GM19035 (cell line): ENCODE data around the gene NBPF4.
"Not testable (repeated sequence)": the region's sequence is repeated elsewhere in the genome, so short reads cannot be mapped to it uniquely, and the experiment has no call there.

ENCODE experiments used
- ATAC-seq: cut with Tn5 transposase; IDR thresholded peaks from one replicate; pipeline ENCODE4 v1.9.1; 2021; ENCODE audit not compliant: unreplicated experiment

NBPF4 gene

GRCh38 chr1:108243976-108244375, at the start of gene NBPF4:
Gene NBPF4 (minus strand): TSS chr1:108244076. CDS start chr1:108243761, 315 bp downstream.
- ATAC-seq = not testable (repeated sequence)

DNA sequence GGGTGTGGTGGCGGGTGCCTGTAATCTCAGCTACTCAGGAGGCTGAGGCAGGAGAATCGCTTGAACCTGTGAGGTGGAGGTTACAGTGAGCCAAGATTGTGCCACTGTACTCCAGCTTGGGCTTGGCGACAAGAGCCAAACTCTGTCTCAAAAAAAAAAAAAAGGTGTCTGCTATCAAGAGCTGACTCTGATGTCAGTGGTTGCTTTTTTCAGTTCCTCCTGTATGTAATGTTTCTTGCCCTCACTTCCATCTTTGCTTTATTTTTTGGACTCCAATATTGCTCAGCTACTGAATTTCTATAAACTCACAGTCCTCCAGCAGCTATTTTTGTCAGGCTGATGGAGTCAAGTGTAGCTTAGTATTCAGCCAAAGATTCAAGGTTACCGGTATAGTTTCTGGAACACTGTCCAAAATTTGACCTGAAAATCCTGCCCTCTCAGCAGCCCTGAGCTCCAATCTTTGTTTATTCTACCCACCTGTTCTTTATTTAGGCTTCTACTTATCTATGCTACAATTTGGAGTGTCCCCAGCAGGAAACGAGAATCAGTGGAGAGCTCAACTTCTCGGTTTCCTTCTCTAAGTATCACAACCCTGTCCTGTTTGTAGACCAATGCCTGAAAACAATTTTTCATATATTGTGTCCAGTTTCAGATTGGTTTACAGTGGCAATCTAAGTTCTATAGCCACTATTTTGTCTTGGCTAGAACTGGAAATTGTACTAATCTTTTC, 38.8 kb upstream of the NBPF4 start:
- not testable (repeated sequence) for ATAC-seq

- not testable (repeated sequence) for ATAC-seq
Measured at GRCh38 chr1:108272485-108273327, 28.8 kb upstream of the NBPF4 start.

- ATAC-seq = not testable (repeated sequence)
Measured at GRCh38 chr1:108267097-108267496, 23.2 kb upstream of the NBPF4 start.

DNA sequence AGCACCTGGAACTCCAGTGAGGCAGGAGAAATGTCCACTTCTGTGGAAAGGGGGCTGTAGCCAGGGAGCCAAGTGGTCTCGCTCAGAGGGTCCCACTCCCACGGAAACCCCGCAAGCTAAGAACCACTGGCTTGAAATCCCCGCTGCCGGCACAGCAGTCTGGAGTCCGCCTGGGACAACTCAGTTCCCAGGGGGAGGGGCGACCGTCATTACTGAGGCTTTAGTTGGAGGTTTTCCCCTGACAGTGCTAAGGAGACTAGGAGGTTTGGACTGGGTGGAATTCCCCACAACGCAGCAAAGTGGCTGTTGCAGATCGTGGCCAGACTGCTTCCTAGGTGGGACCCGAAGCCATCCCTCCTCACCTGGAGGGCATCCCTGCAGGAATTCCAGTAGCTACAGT, 18.1 kb upstream of the NBPF4 start:
- ATAC-seq = not testable (repeated sequence)

GRCh38 chr1:108261519-108261918, 17.6 kb upstream of the NBPF4 start:
- ATAC-seq = not testable (repeated sequence)

DNA sequence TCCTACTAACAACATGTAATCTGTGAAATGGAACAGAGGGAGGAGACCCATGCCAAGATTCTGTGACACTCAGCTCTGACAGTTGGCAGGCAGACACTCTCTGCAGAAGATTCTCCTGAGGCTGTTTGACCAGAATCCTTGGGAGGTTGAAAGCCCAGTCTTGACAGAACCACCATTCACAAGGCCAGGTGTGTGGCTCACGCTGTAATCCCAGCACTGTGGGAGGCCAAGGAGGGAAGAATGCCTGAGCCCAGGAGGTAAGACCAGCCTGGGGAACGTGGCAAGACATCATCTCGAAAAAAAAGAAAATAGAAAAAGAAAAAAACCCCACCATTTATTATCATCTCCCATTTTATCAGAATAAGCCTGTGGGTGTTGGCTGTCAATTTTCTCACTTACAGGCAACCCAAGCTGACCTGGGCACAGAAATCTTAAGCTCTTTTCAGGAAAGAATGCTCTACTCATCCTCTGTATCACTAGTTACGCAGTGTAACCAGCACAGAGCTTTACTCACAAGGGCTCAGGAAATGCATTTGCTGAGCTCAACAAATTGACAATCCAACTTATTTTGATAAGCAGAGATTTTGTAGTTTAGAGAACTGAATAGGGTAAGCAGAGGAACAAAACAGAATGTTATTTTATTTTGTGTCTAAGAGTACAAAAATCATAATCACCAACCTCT, 16.8 kb upstream of the NBPF4 start:
- ATAC-seq = not testable (repeated sequence)

GRCh38 chr1:108255426-108255825, 11.6 kb upstream of the NBPF4 start:
- ATAC-seq = not testable (repeated sequence)

- ATAC-seq = not testable (repeated sequence)
Measured at GRCh38 chr1:108239426-108239825, 4.5 kb downstream of the NBPF4 start.

DNA sequence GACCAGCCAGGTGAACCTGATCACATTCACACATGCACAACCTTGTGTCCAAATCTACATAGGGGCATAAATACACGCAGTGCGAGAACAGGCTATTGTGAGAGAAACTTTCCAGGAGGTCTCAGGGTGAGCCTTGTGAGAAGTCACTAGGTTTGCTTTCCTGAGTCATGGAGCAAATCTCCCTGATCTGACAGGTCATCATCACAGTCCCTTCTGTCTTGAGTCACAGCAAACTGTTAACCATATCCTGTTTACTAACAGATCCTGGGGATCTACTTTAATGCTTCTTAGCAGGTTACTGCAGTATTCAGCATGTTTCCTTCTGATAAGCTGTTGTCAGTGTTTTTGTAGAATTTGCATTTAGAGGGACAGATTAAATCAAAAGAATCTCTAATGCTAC, 8.6 kb downstream of the NBPF4 start:
- not testable (repeated sequence) for ATAC-seq

GRCh38 chr1:108232183-108232582, 11.7 kb downstream of the NBPF4 start:
- not testable (repeated sequence) for ATAC-seq

DNA sequence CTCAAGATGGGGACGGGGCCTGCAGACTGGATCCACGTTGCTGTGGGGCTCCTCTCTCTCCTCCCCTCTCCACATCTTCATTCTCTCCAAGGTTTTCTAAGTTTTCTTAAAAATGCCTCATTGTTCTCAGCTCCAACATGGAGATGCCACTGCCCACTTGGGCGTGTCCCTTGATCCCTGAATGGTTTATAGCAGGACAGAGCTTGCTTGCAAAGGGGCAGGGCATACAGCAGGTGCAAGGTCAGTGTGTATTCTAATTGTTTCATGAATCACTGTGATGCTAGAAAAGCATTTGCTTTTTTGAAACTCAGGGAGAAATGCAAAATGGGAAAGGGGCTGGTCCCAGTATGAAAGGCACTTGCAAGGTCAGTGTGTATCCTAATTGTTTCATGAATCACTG, 13.9 kb downstream of the NBPF4 start:
- ATAC-seq = not testable (repeated sequence)

- ATAC-seq = not testable (repeated sequence)
Measured at GRCh38 chr1:108227772-108228171, 16.1 kb downstream of the NBPF4 start.

GRCh38 chr1:108226855-108227254, 17.0 kb downstream of the NBPF4 start:
- ATAC-seq = not testable (repeated sequence)

- ATAC-seq = not testable (repeated sequence)
Measured at GRCh38 chr1:108223226-108223625, 20.6 kb downstream of the NBPF4 start.

GRCh38 chr1:108217515-108218174, 26.2 kb downstream of the NBPF4 start:
- not testable (repeated sequence) for ATAC-seq

- not testable (repeated sequence) for ATAC-seq
Measured at GRCh38 chr1:108217007-108217406, 26.9 kb downstream of the NBPF4 start.

DNA sequence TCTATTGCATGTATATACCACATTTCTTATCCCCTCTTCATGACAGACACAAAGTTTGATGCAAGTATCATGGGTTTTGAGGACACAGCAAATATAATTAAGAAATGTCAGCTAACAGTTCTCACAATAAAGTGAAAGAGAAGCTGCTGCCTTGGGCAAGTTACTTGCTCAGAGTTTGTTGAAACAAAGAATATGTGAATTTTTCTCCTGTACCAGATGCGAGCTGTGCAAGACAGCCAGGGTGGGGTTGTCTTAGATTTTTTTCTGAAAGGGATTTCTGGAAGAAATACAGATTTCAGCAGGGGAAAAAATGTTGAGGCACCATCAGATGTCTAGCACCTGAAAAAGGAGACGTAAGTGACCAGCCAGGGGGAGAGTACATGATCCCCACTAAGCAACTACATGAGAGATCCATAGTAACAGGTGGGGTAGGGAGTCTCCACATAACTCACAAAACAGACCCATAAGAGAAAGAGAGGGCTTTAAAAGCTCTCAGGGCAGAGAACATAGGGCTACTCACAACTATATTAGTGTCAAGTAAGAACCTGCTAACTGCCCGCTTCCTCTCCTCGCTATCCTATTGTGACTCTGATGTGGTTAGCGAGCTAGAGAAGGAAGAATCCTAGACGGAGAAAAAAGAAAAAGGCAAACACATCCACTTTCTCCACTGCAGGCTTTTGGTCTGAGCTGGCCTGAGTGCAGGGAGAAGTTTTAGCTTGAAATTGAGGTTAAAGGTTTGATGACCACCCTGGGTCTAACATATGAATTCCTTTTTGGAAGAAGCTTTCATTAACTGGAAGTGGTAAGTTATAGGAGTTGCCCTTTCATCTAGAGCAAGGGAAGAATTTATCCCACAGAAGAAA, 27.6 kb downstream of the NBPF4 start:
- ATAC-seq = not testable (repeated sequence)

GRCh38 chr1:108214641-108215465, 29.0 kb downstream of the NBPF4 start:
- ATAC-seq = peak; percentile 68
